SK-N-SH (cell line): ENCODE measurements around the gene VCAM1. TPM values are rescaled to one million over a fixed set of nuclear protein-coding genes. Genes with fewer than 3 reads are reported as not detected.

Experiments
- CTCF ChIA-PET: fragments of 300-600, 350-600 bp; formaldehyde crosslinking; extraction: SDS; loops from one replicate; lab custom pipeline; 2021; lab: Yijun Ruan, JAX
- POLR2A ChIA-PET: fragments of 350-600 bp; sonication (Branson Sonifier 250); formaldehyde crosslinking; extraction: SDS; loops from one replicate; lab custom pipeline; 2020; ENCODE audit warnings: antibody characterized with exemption, inconsistent platforms; lab: Yijun Ruan, JAX
- DNase-seq: peaks from one replicate; pipeline ENCODE4 v3.0.0; 2012
- H2AFZ ChIP-seq: fragments of 200-600 bp; sonication (generic); 2 replicates; pipeline ENCODE4 v1.8.1; 2016; ENCODE audit warnings: antibody characterized with exemption, mild to moderate bottlenecking, low read depth
- H3F3A ChIP-seq: fragments of 200-600 bp; sonication (generic); replicated peaks from 2 replicates; pipeline ENCODE3; 2016; ENCODE audit warnings: antibody characterized with exemption, mild to moderate bottlenecking; ENCODE audit not compliant: insufficient read depth
- H3K27ac ChIP-seq, 2 experiments: fragments of 200-500 bp in 1 of 2; fragments of 200-600 bp in 1 of 2; sonication (Bioruptor generic) in 1 of 2; sonication (generic), shearing (Covaris generic) in 1 of 2; 2 replicates each; pipeline versions ENCODE4 v1.5.1 to v1.6.1; 2014 to 2016; ENCODE audit warnings: low read depth in 2 of 2, inconsistent platforms in 1 of 2, low read length in 1 of 2, mild to moderate bottlenecking in 1 of 2, mixed read lengths in 1 of 2
- H3K27me3 ChIP-seq: fragments of 200-600 bp; sonication (generic), shearing (Covaris generic); 2 replicates; pipeline ENCODE4 v1.6.1; 2016; ENCODE audit warnings: mixed run types; ENCODE audit not compliant: insufficient read depth
- H3K36me3 ChIP-seq, 2 experiments: fragments of 200-500 bp in 1 of 2; fragments of 200-600 bp in 1 of 2; sonication (Bioruptor generic) in 1 of 2; sonication (generic) in 1 of 2; replicated peaks in 1 of 2; 2 replicates each; pipeline versions ENCODE3 to v1.5.1; 2014 to 2016; ENCODE audit warnings: low read length in 1 of 2, mild to moderate bottlenecking in 1 of 2; ENCODE audit not compliant: insufficient read depth in 2 of 2, control insufficient read depth in 1 of 2
- H3K4me1 ChIP-seq, 2 experiments: fragments of 200-500 bp in 1 of 2; fragments of 200-600 bp in 1 of 2; sonication (Bioruptor generic) in 1 of 2; sonication (generic), shearing (Covaris generic) in 1 of 2; 2 replicates each; pipeline versions ENCODE4 v1.5.1 to v1.6.1; 2014 to 2016; ENCODE audit warnings: low read depth in 1 of 2, low read length in 1 of 2, mixed run types in 1 of 2; ENCODE audit not compliant: insufficient read depth in 2 of 2, control insufficient read depth in 1 of 2
- H3K4me2 ChIP-seq: fragments of 200-600 bp; sonication (generic), shearing (Covaris generic); 2 replicates; pipeline ENCODE4 v1.6.1; 2017; ENCODE audit warnings: mixed run types
- H3K4me3 ChIP-seq, 2 experiments: fragments of 200-500 bp in 1 of 2; fragments of 200-600 bp in 1 of 2; sonication (Bioruptor generic) in 1 of 2; sonication (generic), shearing (Covaris generic) in 1 of 2; 2 replicates each; pipeline versions ENCODE4 v1.5.1 to v1.8.1; 2014 to 2016; ENCODE audit warnings: low read depth in 2 of 2, inconsistent platforms in 1 of 2, low read length in 1 of 2, mild to moderate bottlenecking in 1 of 2, mixed read lengths in 1 of 2, moderate library complexity in 1 of 2
- H3K79me2 ChIP-seq: fragments of 200-600 bp; sonication (generic); 2 replicates; pipeline ENCODE4 v1.8.1; 2017; ENCODE audit warnings: mild to moderate bottlenecking; ENCODE audit not compliant: insufficient read depth
- H3K9ac ChIP-seq: fragments of 200-600 bp; sonication (generic); 2 replicates; pipeline ENCODE4 v1.6.1; 2017; ENCODE audit warnings: mixed run types
- H3K9me2 ChIP-seq: fragments of 200-600 bp; sonication (generic); 2 replicates; pipeline ENCODE4 v1.6.1; 2017; ENCODE audit warnings: mixed run types
- H3K9me3 ChIP-seq: fragments of 200-600 bp; sonication (generic); 2 replicates; pipeline ENCODE4 v1.6.1; 2017; ENCODE audit warnings: mixed run types, mild to moderate bottlenecking, moderate library complexity
- H4K20me1 ChIP-seq: fragments of 200-600 bp; sonication (generic); 2 replicates; pipeline ENCODE4 v1.6.1; 2017; ENCODE audit warnings: mild to moderate bottlenecking, mixed run types; ENCODE audit not compliant: insufficient read depth
- EP300 ChIP-seq, 2 experiments: IDR thresholded peaks; 2 replicates each; pipeline versions ENCODE4 v1.4.0 to v1.6.1; 2012; ENCODE audit warnings: borderline replicate concordance in 1 of 2, low read depth in 1 of 2, low read length in 1 of 2
- EZH2phosphoT487 ChIP-seq: fragments of 200-600 bp; sonication (generic); IDR thresholded peaks from 2 replicates; pipeline ENCODE4 v1.6.1; 2017; ENCODE audit warnings: low read depth, mixed run types, mild to moderate bottlenecking, antibody characterized with exemption, moderate library complexity, borderline replicate concordance
- FOXJ3 ChIP-seq: sonication (generic); formaldehyde crosslinking; IDR thresholded peaks from 2 replicates; pipeline ENCODE4 v1.5.1; 2020; ENCODE audit warnings: mild to moderate bottlenecking, missing genetic modification reagents
- FOXM1 ChIP-seq: IDR thresholded peaks from 2 replicates; pipeline ENCODE4 v1.4.0; 2012; ENCODE audit warnings: low read depth, mild to moderate bottlenecking
- GABPA ChIP-seq: IDR thresholded peaks from 2 replicates; pipeline ENCODE4 v1.4.0; 2012; ENCODE audit warnings: low read depth, mild to moderate bottlenecking
- IRF3 ChIP-seq: fragments of 150-350 bp; IDR thresholded peaks from 2 replicates; pipeline ENCODE4 v1.6.1; 2016; ENCODE audit warnings: mild to moderate bottlenecking, low read depth, low read length
- JUND ChIP-seq: IDR thresholded peaks from 2 replicates; pipeline ENCODE4 v1.4.0; 2012
- MXI1 ChIP-seq: IDR thresholded peaks from 2 replicates; pipeline ENCODE4 v1.6.1; 2012; ENCODE audit warnings: mild to moderate bottlenecking, low read depth, low read length, improper control_type of control experiment
- NFIC ChIP-seq: IDR thresholded peaks from 2 replicates; pipeline ENCODE4 v1.4.0; 2012; ENCODE audit warnings: borderline replicate concordance
- PBX3 ChIP-seq: IDR thresholded peaks from 2 replicates; pipeline ENCODE4; 2012
- RCOR1 ChIP-seq: fragments of 150-350 bp; IDR thresholded peaks from 2 replicates; pipeline ENCODE4 v1.6.1; 2017; ENCODE audit warnings: antibody characterized with exemption, low read length
- SIN3A ChIP-seq: IDR thresholded peaks from 2 replicates; pipeline ENCODE4 v1.6.1; 2012; ENCODE audit warnings: low read depth, mild to moderate bottlenecking, low read length, moderate library complexity, borderline replicate concordance
- SMC3 ChIP-seq: IDR thresholded peaks from 2 replicates; pipeline ENCODE4 v1.6.1; 2012; ENCODE audit warnings: low read depth, low read length, improper control_type of control experiment
- TAF1 ChIP-seq: IDR thresholded peaks from 2 replicates; pipeline ENCODE4 v1.6.1; 2012; ENCODE audit warnings: low read depth, mild to moderate bottlenecking, low read length, moderate library complexity, borderline replicate concordance
- TEAD4 ChIP-seq: IDR thresholded peaks from 2 replicates; pipeline ENCODE4 v1.4.0; 2012; ENCODE audit warnings: mild to moderate bottlenecking, borderline replicate concordance; ENCODE audit not compliant: insufficient read depth
- USF1 ChIP-seq: IDR thresholded peaks from 2 replicates; pipeline ENCODE4 v1.4.0; 2012; ENCODE audit warnings: low read depth, borderline replicate concordance
- ZBTB33 ChIP-seq: IDR thresholded peaks from 2 replicates; pipeline ENCODE4 v1.4.0; 2012; ENCODE audit warnings: low read depth, borderline replicate concordance
- WGBS: methylation state at CpG from one replicate; pipeline ENCODE4 v1.1.6; 2017; ENCODE audit warnings: low lambda C conversion rate; 5-methylcytosine and 5-hydroxymethylcytosine counted together
- polyA plus RNA-seq, 3 experiments: library from polyadenylated mRNA; depleted of rRNA; stranded (reverse); fragments of >200 nt; gene quantifications; 2 replicates each; pipeline ENCODE4 v1.2.3, GENCODE V29; 2012
- TF ChIP-seq, protein P1 (sequence below): fragments of 200-600 bp; sonication (generic); IDR thresholded peaks from 2 replicates; pipeline ENCODE4 v1.6.1; 2017; ENCODE audit warnings: antibody characterized with exemption, mild to moderate bottlenecking, moderate library complexity
- TF ChIP-seq, protein P2 (sequence below): IDR thresholded peaks from 2 replicates; pipeline ENCODE4 v1.4.0; 2012; ENCODE audit warnings: low read depth

Gene VCAM1
- polyA plus RNA-seq, 1 of the 3 experiments (the other 2 are of a cell fraction) = 5.0 TPM

DNA sequence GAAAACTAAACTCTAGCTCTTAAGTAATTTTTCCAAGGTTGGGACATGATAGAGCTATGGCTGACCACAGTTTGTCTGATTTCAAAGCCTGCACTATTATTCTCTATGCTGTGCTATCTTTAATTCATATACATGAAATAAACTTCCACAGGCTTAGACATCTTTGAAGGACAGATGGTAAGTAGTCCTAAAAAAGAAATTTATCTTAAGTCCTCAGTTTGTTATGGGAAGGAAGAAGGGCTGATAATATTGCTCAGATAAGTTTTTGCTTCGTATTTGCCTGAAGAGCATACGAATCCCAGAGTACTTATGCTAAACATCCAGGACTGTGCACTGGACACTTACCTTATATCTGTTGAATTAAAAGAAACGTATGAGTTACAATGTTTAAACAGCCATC is 39.6 kb downstream of the VCAM1 start:
- Histone ChIP-seq H3K4me1 (no peaks in the 10 kb centered on the region), H3K27me3 (no peaks in the 10 kb centered on the region), H3K9me3 (no peaks in the 10 kb centered on the region), H3F3A (no peaks in the 10 kb centered on the region), H3K9ac (no peak overlapping the region), H3K27ac (no peak overlapping the region), H3K9me2 (no peaks in the 10 kb centered on the region), H3K4me2 (no peak overlapping the region), H2AFZ (no peak overlapping the region), H3K79me2 (no peaks in the 10 kb centered on the region), H3K36me3 (no peaks in the 10 kb centered on the region), H3K4me3 (no peak overlapping the region), H4K20me1 (no peaks in the 10 kb centered on the region)
- no peak for DNase-seq
- CTCF ChIA-PET = interaction anchor here (0.7 to 1.9 kb wide), 2 partner anchors 95 to 109 kb away, joined by 3 to 5 read pairs; no protein-coding TSS in a partner anchor
- TF ChIP-seq ZBTB33 (no peak), EP300 (IDR thresholded peaks at IDR 0.05; ENCODE audit: borderline replicate concordance in 1 of 2, low read depth in 1 of 2, low read length in 1 of 2) (no peak), JUND (no peak), NFIC (no peak), MXI1 (no peak), TAF1 (no peak), SIN3A (no peak), TEAD4 (no peak), RCOR1 (no peak), FOXM1 (no peak), PBX3 (no peak)
- TF ChIP-seq, protein P1, sequence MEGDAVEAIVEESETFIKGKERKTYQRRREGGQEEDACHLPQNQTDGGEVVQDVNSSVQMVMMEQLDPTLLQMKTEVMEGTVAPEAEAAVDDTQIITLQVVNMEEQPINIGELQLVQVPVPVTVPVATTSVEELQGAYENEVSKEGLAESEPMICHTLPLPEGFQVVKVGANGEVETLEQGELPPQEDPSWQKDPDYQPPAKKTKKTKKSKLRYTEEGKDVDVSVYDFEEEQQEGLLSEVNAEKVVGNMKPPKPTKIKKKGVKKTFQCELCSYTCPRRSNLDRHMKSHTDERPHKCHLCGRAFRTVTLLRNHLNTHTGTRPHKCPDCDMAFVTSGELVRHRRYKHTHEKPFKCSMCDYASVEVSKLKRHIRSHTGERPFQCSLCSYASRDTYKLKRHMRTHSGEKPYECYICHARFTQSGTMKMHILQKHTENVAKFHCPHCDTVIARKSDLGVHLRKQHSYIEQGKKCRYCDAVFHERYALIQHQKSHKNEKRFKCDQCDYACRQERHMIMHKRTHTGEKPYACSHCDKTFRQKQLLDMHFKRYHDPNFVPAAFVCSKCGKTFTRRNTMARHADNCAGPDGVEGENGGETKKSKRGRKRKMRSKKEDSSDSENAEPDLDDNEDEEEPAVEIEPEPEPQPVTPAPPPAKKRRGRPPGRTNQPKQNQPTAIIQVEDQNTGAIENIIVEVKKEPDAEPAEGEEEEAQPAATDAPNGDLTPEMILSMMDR = no peak
- 86% methylated on average over 3 of the region's 3 CpGs for WGBS
- POLR2A ChIA-PET = no interaction called here

GRCh38 chr1:100760511-100760910 is 41.0 kb downstream of the VCAM1 start:
- H3K79me2 ChIP-seq = no peaks in the 10 kb centered on the region
- H2AFZ ChIP-seq = no peak overlapping the region; the same call in 1 of the 2 replicates
- no peaks in the 10 kb centered on the region for H3K9me2 ChIP-seq
- H3K9me3 ChIP-seq = no peaks in the 10 kb centered on the region
- CTCF ChIA-PET = no interaction called here
- POLR2A ChIA-PET = no interaction called here
- no peak overlapping the region for H3K9ac ChIP-seq
- no peaks in the 10 kb centered on the region for H3K27me3 ChIP-seq
- H3K4me2 ChIP-seq = no peak overlapping the region
- no peak overlapping the region for H3K27ac ChIP-seq
- H3K4me3 ChIP-seq = no peak overlapping the region
- H4K20me1 ChIP-seq = no peaks in the 10 kb centered on the region
- DNase-seq = no peak
- no peaks in the 10 kb centered on the region for H3K4me1 ChIP-seq
- no peaks in the 10 kb centered on the region for H3F3A ChIP-seq
- H3K36me3 ChIP-seq = no peaks in the 10 kb centered on the region
- no peak for TF ChIP-seq MXI1
- TF ChIP-seq, protein P2, sequence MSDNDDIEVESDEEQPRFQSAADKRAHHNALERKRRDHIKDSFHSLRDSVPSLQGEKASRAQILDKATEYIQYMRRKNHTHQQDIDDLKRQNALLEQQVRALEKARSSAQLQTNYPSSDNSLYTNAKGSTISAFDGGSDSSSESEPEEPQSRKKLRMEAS = no peak
- no peak for TF ChIP-seq SIN3A
- TF ChIP-seq, protein P1 = no peak
- TF ChIP-seq RCOR1 = no peak
- no peak for TF ChIP-seq SMC3
- TF ChIP-seq EZH2phosphoT487 = no peak
- no peak for TF ChIP-seq IRF3
- no peak for TF ChIP-seq USF1
- no peak for TF ChIP-seq GABPA
- no peak for TF ChIP-seq FOXJ3
